H1 (cell line): ENCODE results near the gene TFAP2E.

Experiments used
- ATF2 ChIP-seq: IDR thresholded peaks from 2 replicates; pipeline ENCODE4 v1.6.1; 2012; ENCODE audit warnings: low read length, inconsistent platforms
- CTCF ChIP-seq, 3 experiments: IDR thresholded peaks; 1 replicate in 2 of 3; 2 replicates in 1 of 3; pipeline versions ENCODE4 v1.5.1 to v1.6.1; 2011; ENCODE audit warnings: low read length in 3 of 3, mild to moderate bottlenecking in 3 of 3, inconsistent platforms in 2 of 3, low read depth in 1 of 3, moderate library complexity in 1 of 3; ENCODE audit not compliant: insufficient read depth in 1 of 3; ENCODE audit errors: control extremely low read depth in 1 of 3
- EP300 ChIP-seq, 2 experiments: IDR thresholded peaks; 1 replicate in 1 of 2; 2 replicates in 1 of 2; pipeline ENCODE4 v1.6.1; 2011 to 2012; ENCODE audit warnings: low read depth in 2 of 2, low read length in 2 of 2, mild to moderate bottlenecking in 2 of 2, borderline replicate concordance in 1 of 2, inconsistent platforms in 1 of 2, moderate library complexity in 1 of 2
- FOSL1 ChIP-seq: IDR thresholded peaks from 2 replicates; pipeline ENCODE4 v1.6.1; 2011; ENCODE audit warnings: mild to moderate bottlenecking, low read depth, low read length, moderate library complexity; ENCODE audit not compliant: insufficient read depth
- GABPA ChIP-seq: IDR thresholded peaks from 2 replicates; pipeline ENCODE4 v1.6.1; 2011; ENCODE audit warnings: mild to moderate bottlenecking, low read length, moderate library complexity, borderline replicate concordance; ENCODE audit not compliant: insufficient read depth
- HDAC6 ChIP-seq: IDR thresholded peaks from one replicate; pipeline ENCODE4 v1.7.1; 2012; ENCODE audit warnings: low read depth, mild to moderate bottlenecking, inconsistent platforms, low read length, moderate library complexity
- MAFK ChIP-seq: IDR thresholded peaks from 2 replicates; pipeline ENCODE4 v1.6.1; 2012; ENCODE audit warnings: low read depth, mild to moderate bottlenecking, improper control_type of control experiment, low read length
- NRF1 ChIP-seq: IDR thresholded peaks from 2 replicates; pipeline ENCODE4 v1.6.1; 2011; ENCODE audit warnings: mild to moderate bottlenecking, low read depth, low read length, improper control_type of control experiment
- POLR2A ChIP-seq, 2 experiments: IDR thresholded peaks; 1 replicate in 1 of 2; 2 replicates in 1 of 2; pipeline ENCODE4 v1.6.1; 2011; ENCODE audit warnings: low read depth in 2 of 2, low read length in 2 of 2, mild to moderate bottlenecking in 2 of 2; ENCODE audit errors: control extremely low read depth in 1 of 2
- RAD21 ChIP-seq, 2 experiments: IDR thresholded peaks in 1 of 2; conservative IDR thresholded peaks in 1 of 2; 2 replicates each; pipeline ENCODE4 v1.6.1; 2011; ENCODE audit warnings: low read depth in 2 of 2, low read length in 2 of 2, improper control_type of control experiment in 1 of 2, inconsistent platforms in 1 of 2, mild to moderate bottlenecking in 1 of 2, moderate library complexity in 1 of 2
- RNF2 ChIP-seq: fragments of 200-900, 300-1000 bp; sonication (generic); IDR thresholded peaks from 2 replicates; pipeline ENCODE4 v1.7.1; 2016; ENCODE audit warnings: borderline replicate concordance, low read depth, mild to moderate bottlenecking, antibody characterized with exemption, low read length; ENCODE audit not compliant: poor library complexity, severe bottlenecking; ENCODE audit errors: missing control alignments
- RXRA ChIP-seq: IDR thresholded peaks from 2 replicates; pipeline ENCODE4 v1.6.1; 2011; ENCODE audit warnings: low read depth, mild to moderate bottlenecking, low read length, moderate library complexity; ENCODE audit not compliant: insufficient read depth
- SRF ChIP-seq: IDR thresholded peaks from 2 replicates; pipeline ENCODE4 v1.6.1; 2011; ENCODE audit warnings: mild to moderate bottlenecking, low read depth, low read length, moderate library complexity

- no peak for TF ChIP-seq FOSL1
- TF ChIP-seq CTCF (IDR thresholded peaks at IDR 0.05; ENCODE audit: control extremely low read depth in 1 of 3, insufficient read depth in 1 of 3, low read depth in 1 of 3, low read length in 3 of 3) = no peak
- no peak for TF ChIP-seq ATF2
- TF ChIP-seq RNF2 = no peak
- no peak for TF ChIP-seq HDAC6
- TF ChIP-seq GABPA = no peak
- TF ChIP-seq MAFK = no peak
- no peak for TF ChIP-seq SRF
- TF ChIP-seq NRF1 = no peak
- no peak for TF ChIP-seq EP300 (IDR thresholded peaks at IDR 0.05; ENCODE audit: borderline replicate concordance in 1 of 2, low read depth in 2 of 2, low read length in 2 of 2)
- TF ChIP-seq RXRA = no peak
- no peak for TF ChIP-seq POLR2A (IDR thresholded peaks at IDR 0.05; ENCODE audit: control extremely low read depth in 1 of 2, low read depth in 2 of 2, low read length in 2 of 2)
- no peak for TF ChIP-seq RAD21 (IDR thresholded peaks at IDR 0.05 in 1 of 2, conservative IDR thresholded peaks at IDR 0.05 in 1 of 2; ENCODE audit: low read depth in 2 of 2, low read length in 2 of 2)
Observed at GRCh38 chr1:35600593-35600992, 27.5 kb downstream of the TFAP2E start.
